Measurements from ENCODE around the gene RGS7BP.

DNA sequence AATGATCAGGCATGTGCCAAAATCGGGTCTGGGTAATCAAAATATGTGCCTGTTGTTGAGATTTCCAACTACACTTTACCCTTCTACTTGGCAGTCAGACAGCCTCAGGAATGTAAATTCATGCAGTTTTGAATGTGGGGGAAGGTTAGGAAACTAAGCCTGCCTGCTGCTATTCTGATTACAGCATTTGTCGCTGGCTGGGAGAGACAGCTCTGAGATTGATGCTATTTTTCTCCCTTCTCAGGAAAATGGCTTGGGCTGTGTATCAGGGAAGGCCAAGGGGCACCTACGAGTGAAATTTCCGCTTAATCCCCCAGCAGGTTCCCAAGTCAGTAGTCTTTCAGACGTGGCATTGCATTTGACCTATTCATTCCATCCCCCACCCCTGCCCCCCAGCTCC, 3.6 kb upstream of the RGS7BP start:
- TF ChIP-seq, protein P1, sequence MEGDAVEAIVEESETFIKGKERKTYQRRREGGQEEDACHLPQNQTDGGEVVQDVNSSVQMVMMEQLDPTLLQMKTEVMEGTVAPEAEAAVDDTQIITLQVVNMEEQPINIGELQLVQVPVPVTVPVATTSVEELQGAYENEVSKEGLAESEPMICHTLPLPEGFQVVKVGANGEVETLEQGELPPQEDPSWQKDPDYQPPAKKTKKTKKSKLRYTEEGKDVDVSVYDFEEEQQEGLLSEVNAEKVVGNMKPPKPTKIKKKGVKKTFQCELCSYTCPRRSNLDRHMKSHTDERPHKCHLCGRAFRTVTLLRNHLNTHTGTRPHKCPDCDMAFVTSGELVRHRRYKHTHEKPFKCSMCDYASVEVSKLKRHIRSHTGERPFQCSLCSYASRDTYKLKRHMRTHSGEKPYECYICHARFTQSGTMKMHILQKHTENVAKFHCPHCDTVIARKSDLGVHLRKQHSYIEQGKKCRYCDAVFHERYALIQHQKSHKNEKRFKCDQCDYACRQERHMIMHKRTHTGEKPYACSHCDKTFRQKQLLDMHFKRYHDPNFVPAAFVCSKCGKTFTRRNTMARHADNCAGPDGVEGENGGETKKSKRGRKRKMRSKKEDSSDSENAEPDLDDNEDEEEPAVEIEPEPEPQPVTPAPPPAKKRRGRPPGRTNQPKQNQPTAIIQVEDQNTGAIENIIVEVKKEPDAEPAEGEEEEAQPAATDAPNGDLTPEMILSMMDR (IDR thresholded peaks at IDR 0.05; ENCODE audit: low read depth, low read length) = no peak
- TF ChIP-seq EZH2phosphoT487 (IDR thresholded peaks at IDR 0.05; ENCODE audit: low read depth) = no peak

All from OCI-LY3 (cell line).